Parathyroid adenoma (tissue), 2 donors: ENCODE results near the gene PCDHGA1.

Experiments used
- H2AFZ ChIP-seq: fragments of 300-600 bp; sonication (generic); one replicate; pipeline ENCODE4 v1.7.0; 2017; ENCODE audit warnings: antibody characterized with exemption, mild to moderate bottlenecking
- H3K27ac ChIP-seq: fragments of 300-600 bp; sonication (generic); one replicate; pipeline ENCODE4 v1.7.0; 2017
- H3K27me3 ChIP-seq: fragments of 300-600 bp; sonication (generic); one replicate; pipeline ENCODE4 v1.7.0; 2017; ENCODE audit warnings: low read length; ENCODE audit not compliant: control insufficient read depth, insufficient read depth
- H3K36me3 ChIP-seq: fragments of 300-600 bp; sonication (generic); one replicate; pipeline ENCODE4 v1.7.0; 2017; ENCODE audit warnings: low read length; ENCODE audit not compliant: control insufficient read depth, insufficient read depth
- H3K4me1 ChIP-seq: fragments of 300-600 bp; sonication (generic); one replicate; pipeline ENCODE4 v1.7.0; 2017; ENCODE audit warnings: control low read depth
- H3K4me2 ChIP-seq: fragments of 300-600 bp; sonication (generic); one replicate; pipeline ENCODE4 v1.7.0; 2017; ENCODE audit warnings: low read length
- H3K4me3 ChIP-seq: fragments of 300-600 bp; sonication (generic); one replicate; pipeline ENCODE4 v1.7.0; 2017; ENCODE audit warnings: low read depth, low read length
- H3K79me2 ChIP-seq: fragments of 300-600 bp; sonication (generic); one replicate; pipeline ENCODE4 v1.7.0; 2017; ENCODE audit warnings: control low read depth
- H3K9ac ChIP-seq: fragments of 300-600 bp; sonication (generic); one replicate; pipeline ENCODE4 v1.7.0; 2017; ENCODE audit warnings: mild to moderate bottlenecking
- H3K9me3 ChIP-seq: fragments of 300-600 bp; sonication (generic); one replicate; pipeline ENCODE4 v1.7.0; 2017; ENCODE audit warnings: low read length; ENCODE audit not compliant: control insufficient read depth
- CTCF ChIP-seq: fragments of 300-600 bp; sonication (generic); IDR thresholded peaks from one replicate; pipeline ENCODE4 v1.7.0; 2017; ENCODE audit warnings: antibody characterized with exemption, mild to moderate bottlenecking
- donor health status: primary hyperparathyroidism.

PCDHGA1 gene

GRCh38 chr5:141484310-141484640, 154.0 kb downstream of the PCDHGA1 start:
- H2AFZ ChIP-seq = no peak overlapping the region
- H3K9me3 ChIP-seq = no peaks in the 10 kb centered on the region
- peak overlapping the region; percentile 0 for H3K9ac ChIP-seq
- H3K36me3 ChIP-seq = no peaks in the 10 kb centered on the region
- no peaks in the 10 kb centered on the region for H3K27me3 ChIP-seq
- H3K4me2 ChIP-seq = peak overlapping the region; percentile 43
- no peak for TF ChIP-seq CTCF
- peaks cover 16% of the 10 kb centered on the region for H3K4me1 ChIP-seq
- no peak overlapping the region for H3K27ac ChIP-seq
- peaks cover 61% of the 10 kb centered on the region for H3K79me2 ChIP-seq
- H3K4me3 ChIP-seq = peak overlapping the region; percentile 13

GRCh38 chr5:141484641-141485311, 154.5 kb downstream of the PCDHGA1 start, which contains the start of gene PCDHGC4:
PCDHGC4 (plus strand) TSS chr5:141485030; CDS start chr5:141485174, 144 bp downstream.
- TF ChIP-seq CTCF = no peak
- H3K27me3 ChIP-seq = no peaks in the 10 kb centered on the region
- no peaks in the 10 kb centered on the region for H3K36me3 ChIP-seq
- peak within 1 kb of the TSS; percentile 43 for H3K4me2 ChIP-seq
- H3K79me2 ChIP-seq = peaks cover 61% of the 10 kb centered on the region
- no peak within 1 kb of the TSS for H2AFZ ChIP-seq
- no peak within 1 kb of the TSS for H3K27ac ChIP-seq
- H3K9ac ChIP-seq = peak within 1 kb of the TSS; percentile 0
- peak within 1 kb of the TSS; percentile 13 for H3K4me3 ChIP-seq
- H3K4me1 ChIP-seq = peaks cover 11% of the 10 kb centered on the region
- no peaks in the 10 kb centered on the region for H3K9me3 ChIP-seq

- no peaks in the 10 kb centered on the region for H3K9me3 ChIP-seq
- H2AFZ ChIP-seq = no peak overlapping the region
- no peaks in the 10 kb centered on the region for H3K27me3 ChIP-seq
- no peaks in the 10 kb centered on the region for H3K36me3 ChIP-seq
- no peak overlapping the region for H3K27ac ChIP-seq
- TF ChIP-seq CTCF = no peak
- no peak overlapping the region for H3K9ac ChIP-seq
- no peak overlapping the region for H3K4me2 ChIP-seq
- H3K4me3 ChIP-seq = no peak overlapping the region
- peaks cover 64% of the 10 kb centered on the region for H3K79me2 ChIP-seq
- peaks cover 10% of the 10 kb centered on the region for H3K4me1 ChIP-seq
Measured at GRCh38 chr5:141485321-141486055, 155.2 kb downstream of the PCDHGA1 start.

GRCh38 chr5:141486091-141486490, 155.8 kb downstream of the PCDHGA1 start:
- no peak for TF ChIP-seq CTCF
- H3K4me2 ChIP-seq = no peak overlapping the region
- H2AFZ ChIP-seq = no peak overlapping the region
- no peak overlapping the region for H3K9ac ChIP-seq
- no peak overlapping the region for H3K27ac ChIP-seq
- H3K4me1 ChIP-seq = peaks cover 10% of the 10 kb centered on the region
- no peak overlapping the region for H3K4me3 ChIP-seq
- H3K79me2 ChIP-seq = peaks cover 63% of the 10 kb centered on the region
- H3K9me3 ChIP-seq = no peaks in the 10 kb centered on the region
- no peaks in the 10 kb centered on the region for H3K36me3 ChIP-seq
- no peaks in the 10 kb centered on the region for H3K27me3 ChIP-seq
